GM18519 (cell line): ENCODE data around the gene ADCY5.

Experiments used
- ATAC-seq: cut with Tn5 transposase; IDR thresholded peaks from one replicate; pipeline ENCODE4 v1.9.1; 2021; ENCODE audit warnings: mild to moderate bottlenecking, moderate library complexity; ENCODE audit not compliant: unreplicated experiment, low FRiP score

Gene ADCY5

DNA sequence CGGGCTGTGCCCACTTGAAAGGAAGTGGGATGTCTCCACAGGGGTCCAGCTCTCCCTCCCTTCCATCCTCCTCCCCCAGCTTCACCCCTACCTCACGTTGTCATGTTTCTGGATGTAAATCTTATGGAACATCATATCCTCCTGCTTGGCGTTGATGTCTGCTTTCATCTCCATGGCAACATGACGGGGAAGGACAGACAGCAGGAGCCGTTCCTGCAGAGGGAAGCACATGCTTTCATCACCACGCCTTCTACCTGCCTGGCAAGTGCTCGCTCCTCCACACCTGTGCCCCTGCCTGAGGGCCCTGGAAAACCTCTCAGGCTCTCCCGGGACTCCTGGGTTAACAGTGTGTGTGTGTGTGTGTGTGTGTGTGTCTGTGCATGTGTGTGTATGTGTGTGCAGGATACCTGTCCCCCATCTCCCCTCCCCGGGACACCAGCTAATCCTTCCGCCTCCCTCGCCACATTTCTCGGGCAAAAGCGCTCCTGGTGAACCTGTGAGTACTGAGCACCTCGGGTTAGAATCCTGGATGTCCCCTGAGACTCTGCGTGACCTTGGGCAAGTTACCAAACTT lies 101.1 kb downstream of the ADCY5 start:
- no peak for ATAC-seq

DNA sequence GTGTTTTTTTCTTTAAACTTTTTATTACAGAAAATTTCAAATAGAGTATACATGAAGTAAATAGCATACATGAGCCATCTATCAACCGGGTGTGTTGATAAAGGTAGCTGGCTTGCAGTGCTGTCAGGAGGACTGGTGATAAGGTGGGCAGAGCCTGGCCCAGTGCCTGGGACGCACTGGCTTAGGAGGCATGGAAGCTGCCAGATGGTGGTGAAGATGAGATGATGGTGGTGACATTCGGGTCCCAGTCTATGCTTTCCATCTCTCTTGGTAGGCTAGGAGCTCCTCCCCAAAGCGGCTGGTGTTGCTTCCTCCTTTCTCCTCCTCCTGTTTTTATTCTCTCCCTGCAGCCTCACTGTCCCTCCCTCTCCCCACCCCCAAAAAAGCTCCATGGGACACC lies 101.7 kb downstream of the ADCY5 start:
- no peak for ATAC-seq

DNA sequence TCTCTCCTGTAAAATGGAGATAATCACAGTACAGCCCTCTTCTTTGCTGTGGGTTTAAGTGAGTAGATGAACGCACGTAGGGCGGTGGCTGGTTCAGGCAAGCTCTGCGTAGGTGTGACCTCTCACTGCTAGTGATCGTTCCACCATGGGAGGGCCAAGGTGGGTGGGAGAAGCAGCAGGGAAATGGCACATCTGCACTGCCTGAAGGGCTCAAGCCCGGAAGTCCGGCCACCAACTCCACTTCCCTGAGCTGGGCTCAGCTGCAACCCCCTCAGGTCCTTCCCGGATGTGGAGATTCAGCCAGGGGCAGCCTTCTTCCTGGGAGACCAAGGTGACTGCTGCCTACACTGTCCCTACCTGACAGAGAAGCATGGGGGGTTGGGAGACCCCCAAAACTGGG lies 102.9 kb downstream of the ADCY5 start:
- no peak for ATAC-seq

DNA sequence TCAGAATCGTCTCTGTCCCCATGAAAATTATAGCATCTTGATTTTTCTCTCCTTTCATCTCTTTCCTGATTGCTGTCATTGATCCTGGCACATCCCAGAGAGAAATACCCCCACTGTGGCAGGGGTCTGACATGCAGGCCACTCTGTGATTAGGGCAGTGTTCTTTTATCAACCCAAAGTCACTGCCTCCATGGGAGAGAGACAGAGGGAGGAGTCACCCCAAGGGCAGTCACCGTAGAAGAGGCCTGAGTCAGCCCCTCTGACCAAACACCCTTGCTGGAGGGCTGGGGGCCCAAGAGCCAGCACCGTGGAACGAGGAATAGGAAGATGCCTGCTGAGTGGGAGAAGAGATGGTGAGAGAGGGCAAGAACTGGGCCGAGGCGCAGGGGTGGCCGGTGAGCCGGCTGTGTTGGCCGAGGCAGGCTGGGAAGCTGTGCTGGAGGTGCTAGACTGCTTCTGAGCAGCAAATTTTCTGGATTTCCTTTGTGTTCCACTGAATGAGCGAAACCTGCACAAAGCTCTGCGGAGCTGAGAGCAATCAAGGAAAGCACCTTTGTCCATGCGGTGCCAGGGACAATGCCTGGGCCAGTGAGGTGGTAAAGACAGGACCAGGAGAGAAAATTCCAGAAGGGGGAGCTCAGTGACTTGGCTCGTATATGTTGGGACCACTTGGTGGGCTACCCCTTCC lies 103.8 kb downstream of the ADCY5 start:
- no peak for ATAC-seq

DNA sequence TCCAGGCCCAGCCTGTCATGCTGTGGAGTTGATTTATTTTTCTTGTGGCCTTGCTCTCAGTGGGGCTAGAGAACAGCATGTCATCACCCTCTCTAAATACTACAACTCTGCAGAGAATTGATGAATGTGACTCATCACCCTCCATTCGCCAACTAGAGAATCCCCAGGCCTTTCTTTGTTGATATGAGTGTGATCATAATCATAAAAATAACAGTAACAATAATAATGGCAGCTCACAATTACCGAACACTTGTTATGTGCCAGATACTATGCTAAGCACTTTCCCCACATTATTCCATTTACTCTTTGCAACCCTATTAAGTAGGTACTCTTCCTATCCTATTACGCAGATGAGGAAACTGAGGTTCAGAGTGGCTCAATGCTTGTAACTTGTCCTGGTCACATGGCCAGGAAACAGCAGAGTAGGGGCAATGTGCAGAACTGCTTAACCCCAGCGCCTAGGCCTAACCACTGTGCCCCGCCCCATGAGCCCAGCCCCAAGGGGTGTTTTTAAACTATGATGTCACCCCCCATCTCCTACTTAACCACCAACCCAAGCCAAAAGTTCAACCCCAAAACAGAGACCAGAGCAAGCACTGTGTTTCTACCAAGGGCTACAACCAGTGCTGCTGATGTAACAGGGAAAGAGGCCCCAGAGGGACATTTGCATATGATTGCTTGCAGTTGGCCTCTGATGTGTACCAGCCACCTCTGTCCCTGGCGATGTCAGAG lies 104.5 kb downstream of the ADCY5 start:
- ATAC-seq: no peak

DNA sequence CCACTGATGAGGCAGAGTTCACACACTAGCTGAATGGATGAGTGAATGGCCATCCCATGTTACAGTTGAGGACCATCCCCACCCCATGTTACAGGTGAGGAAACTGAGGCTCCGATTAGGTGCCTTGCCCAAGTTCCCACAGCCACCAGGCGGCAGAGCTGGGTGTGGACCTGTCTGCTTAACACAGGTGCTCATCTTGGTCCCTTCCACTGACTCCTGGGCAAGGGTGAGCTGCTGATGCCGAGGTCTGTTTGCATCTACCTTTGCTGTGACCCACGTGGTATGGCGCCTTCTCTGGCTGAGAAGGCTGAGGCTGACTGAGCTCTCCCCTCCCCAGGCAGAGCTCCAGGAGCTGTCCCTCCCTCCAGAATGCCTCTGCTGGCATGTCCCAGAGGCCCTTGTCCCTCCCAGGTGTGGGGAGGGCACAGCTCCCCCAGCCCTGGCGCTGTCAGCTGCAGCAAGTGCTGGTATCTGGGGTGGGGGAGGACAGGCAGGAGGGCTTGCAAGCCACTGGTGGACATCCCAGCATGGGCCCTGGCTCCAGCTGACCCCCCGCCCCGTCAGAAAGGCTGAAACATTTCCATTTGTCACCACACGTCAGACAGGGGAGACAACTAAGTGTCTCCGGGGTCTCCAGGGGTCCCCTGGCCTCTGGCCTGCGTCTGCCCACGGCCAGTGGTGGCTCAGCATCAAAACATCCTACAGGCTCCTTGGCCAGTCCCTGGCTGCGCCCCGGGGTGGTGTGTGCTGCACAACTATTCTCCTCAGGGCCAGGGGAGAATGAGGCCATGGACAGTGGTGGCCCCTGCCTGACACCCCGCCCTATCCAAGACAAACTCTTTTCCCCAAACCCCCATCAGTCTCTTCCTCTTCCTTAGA lies 105.4 kb downstream of the ADCY5 start:
- no peak for ATAC-seq

DNA sequence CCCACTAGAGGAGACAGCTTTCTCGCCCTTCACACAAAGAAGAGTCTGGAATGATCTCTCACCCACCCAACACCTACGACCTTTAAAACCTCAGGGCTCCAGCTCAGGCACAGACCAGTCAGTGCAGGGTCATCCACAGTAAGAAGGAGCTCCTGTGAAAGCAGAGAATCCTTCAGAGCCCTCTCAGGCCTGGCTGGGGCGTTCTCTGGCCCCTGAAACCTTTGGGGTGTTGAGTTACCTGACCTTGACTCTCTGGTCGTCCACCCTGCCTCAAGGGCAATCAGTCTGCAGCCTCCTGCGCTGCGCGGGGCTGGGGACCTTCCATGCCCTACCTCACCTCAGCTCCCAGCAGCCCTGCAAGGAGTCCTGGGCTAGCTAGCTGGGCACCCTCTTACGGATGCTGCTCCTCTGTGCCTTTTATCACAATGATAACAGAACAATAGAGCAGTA lies 106.2 kb downstream of the ADCY5 start:
- ATAC-seq: no peak

DNA sequence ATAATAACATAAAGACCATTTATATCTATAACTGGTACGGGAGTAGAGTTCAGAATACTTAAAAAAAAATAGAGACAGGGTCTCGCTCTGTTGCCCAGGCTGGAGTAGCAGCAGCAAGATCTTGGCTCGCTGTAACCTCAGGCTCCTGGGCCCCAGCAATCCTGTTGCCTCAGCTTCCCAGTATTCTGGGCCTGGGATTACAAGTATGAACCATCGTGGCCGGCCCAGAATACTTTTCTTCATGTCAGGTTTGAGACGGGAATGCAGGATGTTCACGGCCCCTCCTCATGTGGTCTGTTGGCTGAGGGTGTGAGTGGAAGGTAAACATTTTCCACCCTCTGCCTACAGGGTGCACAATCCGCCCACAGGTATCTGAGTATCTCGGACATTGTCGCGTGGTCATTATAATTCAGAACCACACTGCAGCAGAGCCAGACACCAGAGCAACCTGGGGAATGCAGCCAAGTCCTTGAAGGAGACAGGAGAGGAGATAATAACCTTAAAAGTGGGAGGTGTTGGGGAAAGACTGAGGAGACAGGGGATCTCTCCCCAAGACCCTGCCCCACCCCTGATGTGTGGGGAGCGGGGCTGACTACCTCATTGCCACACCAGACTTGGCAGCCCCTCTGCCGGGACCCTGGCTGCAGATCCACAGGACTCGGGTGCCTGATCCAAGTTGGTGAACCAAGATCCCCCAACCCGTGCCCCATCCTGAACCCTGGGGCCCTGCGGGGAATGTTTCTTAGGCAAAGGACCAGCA lies 106.8 kb downstream of the ADCY5 start:
- no peak for ATAC-seq

DNA sequence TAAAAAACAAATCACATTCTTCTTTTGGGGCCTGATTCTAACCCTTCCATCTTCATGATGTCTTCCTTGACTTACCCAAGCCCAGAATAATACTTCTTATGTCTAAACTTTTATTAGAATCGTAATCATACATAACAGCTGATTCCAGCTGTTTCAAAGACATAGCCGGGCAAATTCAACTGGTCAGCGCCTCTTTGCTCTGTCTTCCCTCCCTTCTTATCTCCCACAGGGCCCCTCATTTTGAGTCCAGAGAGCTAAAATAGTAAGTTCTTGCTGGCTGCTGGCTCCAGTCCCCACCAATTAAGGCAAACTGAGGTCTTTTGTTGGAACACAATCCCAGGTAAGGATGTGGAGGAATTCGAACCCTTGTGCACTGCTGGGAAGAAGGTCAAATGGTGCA lies 108.6 kb downstream of the ADCY5 start:
- ATAC-seq: no peak

DNA sequence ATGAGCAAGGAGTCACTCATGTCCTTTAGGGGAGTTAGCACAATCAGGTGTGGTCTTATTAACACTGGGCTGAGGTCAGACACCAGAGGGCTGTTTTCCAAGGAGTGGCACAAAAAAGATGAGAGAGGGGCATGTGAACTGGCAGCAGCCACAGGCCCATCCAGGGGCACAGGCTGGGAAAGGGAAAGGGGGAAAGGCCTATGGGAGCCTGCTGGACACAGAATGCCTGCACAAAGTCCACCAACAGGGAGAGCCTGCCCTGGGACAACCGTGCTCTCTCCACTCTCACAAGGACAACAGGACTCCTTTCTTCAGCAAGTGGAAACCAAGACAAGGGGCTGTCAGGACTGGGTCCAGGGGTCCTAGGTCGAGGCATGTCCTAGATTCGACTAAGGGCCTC lies 109.6 kb downstream of the ADCY5 start:
- ATAC-seq: no peak

DNA sequence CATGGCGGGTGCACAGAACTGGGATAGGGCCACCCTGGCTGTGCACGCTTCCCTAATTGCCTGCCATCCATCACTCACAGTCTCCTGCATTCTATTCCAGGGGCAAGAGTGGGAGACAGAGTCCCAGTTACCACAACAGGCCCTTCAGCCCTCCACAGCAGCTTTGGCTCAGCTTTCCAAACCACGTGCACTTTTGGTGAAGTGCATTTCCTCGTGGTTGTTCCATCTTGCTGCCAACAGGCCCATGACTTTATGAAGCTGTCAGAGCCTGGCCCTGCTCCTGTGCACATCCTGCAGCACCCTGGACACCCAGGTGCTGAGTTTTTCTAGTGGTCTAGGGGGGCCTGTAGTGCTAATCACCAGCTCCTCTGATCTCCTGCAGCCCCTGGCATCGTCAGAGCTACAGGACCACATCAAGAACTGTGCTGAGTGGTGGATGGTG lies 110.2 kb downstream of the ADCY5 start:
- ATAC-seq: no peak

DNA sequence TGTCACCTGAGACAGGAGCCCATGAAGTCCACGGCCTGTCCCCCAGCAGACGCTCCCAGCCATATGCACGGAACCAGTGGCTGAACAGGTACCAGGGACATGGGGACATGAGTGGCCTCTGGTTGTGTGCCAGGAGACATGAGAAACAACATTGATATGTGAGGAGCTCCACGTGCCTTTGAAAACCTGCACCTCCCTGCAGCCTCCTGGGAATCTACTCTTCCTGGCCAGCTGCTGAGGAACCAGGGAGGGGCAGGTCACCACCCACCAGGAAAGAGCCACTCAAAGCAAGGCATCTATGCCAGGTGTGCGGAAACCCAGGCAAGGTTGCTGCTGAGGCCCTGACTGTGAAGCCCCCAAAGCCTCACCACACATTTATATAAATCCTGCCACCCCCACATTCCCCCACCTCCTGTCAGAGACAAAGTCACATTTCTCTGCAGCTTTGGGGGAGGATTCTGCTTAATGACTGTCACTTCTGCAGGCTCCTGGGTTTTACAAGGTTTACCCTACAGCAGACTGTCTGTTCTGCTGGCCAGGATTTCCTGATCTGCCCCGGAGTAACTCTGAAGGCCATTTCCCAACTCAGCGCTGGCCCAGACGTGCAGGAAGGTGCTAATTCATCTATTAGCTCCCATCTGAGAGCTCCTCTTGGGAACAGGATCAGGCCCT lies 110.8 kb downstream of the ADCY5 start:
- ATAC-seq: no peak

DNA sequence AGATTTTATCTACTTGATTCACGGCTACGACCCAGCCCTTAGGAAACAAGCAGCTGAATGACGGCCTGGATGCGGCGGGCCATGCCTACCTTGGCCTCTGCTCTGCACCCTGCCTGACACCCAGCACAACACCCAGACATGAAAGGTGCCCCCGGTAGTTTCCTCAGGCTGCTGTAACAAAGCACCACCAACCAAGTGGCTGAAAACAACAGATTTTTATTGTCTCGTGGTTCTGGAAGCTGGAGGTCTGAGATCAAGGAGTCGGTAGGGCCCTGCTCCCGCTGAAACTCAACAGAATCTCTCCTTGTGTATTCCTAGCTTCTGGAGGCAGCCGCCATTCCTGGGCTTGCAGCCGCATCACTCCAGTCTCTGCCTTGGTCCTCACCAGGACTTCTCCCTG lies 111.7 kb downstream of the ADCY5 start:
- no peak for ATAC-seq

DNA sequence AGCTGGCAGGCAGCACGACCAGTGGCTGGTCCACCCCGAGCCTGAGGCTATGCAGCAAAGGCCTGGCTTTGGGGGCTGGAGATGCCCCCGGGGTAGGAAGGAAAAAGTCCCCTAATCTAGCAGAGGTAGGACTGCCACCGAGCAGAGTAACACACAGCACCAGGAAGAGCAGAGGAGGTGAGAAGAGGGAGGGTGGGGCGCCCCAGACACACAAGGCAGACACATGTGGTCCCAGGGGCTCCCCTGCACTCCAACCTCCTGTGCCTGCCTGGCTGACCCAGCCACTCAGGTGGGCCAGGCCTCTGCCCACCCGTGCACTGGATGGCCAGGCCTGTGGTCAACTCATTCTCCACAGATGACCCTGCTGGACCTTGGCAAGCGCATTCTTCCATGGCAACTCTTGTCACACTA lies 112.4 kb downstream of the ADCY5 start:
- no peak for ATAC-seq

DNA sequence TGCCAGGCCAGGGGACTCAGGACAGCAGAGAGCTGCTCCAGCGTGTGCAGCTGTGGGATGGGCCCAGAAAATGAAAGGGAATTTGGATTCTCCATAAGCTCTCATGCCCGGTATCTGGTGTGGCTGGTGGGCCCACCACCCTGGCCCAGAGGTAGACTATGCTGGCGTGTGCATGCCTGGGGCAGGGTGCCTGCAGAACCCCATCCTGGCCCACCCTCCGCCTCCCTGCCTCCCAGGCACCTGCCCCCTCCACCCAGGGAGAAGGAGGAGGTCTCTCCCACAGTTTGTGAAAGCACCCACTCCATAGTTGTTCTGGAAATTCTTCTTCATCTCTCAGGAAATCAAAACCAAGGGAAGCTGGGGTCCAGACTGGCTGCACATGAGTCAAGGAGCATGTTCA lies 112.9 kb downstream of the ADCY5 start:
- no peak for ATAC-seq

DNA sequence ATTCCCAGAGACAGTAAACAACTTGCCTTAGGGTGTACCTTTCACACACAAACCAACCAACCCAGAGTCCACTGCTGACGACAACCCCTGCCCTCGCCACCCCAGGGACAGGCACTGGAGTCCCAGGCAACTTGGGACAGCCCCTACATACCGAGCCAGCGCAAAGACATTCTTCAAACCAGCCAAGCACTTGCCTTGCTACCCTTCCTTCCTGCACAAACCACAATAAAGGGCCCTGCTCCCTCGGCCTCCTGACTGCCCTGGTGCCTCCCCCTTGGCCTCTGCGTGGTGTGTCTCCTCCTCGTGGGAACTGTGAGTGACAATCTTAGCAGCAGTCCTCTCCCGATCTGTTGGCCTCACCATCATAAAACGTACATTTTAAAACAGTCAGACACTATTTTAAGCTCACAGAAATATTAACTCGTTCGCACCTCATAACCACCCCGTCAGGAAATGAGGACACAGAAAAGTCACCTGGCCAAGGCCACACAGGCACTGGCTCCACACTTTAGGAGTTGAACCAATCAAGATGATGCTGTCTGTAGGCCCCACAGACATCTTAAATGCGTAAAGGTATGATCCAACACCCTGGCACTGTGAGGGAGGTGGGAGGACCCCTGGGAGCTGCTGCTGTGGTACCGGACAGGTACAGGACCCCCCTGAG lies 113.8 kb downstream of the ADCY5 start:
- no peak for ATAC-seq

DNA sequence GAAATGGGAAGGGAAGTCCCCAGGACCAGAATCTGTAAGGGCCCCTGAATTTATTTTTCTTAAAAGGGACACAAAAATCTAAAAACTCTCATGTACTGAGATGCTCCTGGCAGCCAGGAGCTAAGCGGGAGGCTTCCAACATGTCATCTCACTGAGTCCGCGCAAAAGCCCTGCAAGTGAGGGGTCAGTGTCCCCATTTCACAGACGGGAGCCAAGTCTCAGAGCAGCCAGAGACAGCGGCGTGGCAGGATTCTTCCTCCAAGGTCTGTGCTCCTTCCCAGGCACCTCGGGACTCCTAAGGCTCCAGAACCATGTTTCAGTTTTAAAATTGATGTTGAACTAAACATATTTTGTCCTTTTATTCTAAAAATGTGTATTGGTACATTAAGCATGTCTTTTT lies 114.8 kb downstream of the ADCY5 start:
- ATAC-seq: no peak

DNA sequence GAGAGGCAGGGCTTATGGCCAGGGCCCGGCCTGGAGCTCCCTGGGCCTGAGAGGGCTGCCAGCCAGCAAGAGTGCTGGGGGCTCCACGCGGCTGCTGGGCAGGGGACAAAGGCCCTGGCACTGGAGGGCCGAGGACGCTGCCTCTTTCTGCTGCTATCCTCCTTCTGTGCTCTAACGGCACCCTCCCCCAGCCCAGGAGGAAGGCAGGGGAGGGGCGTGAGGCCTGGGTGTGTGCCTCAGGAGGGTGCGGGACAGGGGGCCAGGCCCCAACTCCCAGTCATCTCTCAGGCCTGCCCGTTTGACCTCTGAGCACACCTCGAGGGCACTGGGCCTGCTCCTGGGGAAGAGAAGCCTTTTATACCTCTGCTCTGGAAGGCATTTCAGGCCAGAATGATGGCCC lies 115.5 kb downstream of the ADCY5 start:
- ATAC-seq: no peak

DNA sequence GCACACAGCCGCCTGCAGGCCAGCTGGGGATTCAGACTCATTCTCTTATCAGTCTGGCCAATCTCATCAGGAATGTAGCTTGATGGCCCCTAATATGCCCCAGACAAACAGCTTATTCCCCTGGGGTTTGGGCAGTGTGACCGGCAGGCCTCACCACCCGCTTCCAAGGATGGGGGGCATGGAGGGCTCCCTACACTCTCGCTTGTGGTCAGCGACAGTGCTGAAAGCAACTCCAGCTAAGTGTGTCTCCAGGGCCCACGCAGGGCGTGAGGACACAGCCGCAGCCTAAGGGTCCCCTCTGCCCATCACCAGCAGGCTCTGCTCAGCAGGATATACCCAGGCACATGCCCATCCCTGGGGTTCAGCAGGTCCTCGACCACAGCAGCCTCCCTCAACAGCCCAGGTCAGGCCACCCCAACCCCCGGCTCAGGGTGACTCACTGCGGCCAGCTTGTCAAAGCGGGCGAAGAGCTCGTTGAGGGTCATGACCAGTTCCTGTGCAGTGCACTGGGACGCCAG lies 116.7 kb downstream of the ADCY5 start:
- ATAC-seq: no peak
